Measurements from ENCODE around the gene MRPL12.

DNA sequence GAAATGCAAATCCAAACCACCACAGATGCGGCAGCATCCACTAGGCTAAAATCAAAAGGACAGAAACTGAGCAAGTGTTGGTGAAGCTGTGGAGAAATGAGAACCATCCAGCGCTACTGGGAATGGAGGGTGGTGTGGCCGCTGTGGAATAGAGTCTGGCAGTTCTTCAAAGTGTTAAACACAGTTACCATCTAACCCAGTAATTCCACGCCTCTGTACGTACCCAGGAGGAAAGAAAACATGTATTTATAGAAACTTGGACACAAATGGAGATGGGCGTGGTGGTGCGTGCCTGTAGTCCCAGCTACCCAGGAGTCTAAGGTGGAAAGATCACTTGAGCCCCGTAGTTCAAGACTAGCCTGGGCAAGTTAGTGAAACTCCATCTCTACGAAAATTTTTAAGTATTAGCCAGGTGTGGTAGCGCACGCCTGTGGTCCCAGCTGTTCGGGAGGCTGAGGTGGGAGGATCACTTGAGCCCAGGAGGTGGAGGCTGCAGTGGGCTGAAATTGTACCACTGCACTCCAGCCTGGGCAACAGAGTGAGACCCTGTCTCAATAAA lies 20.6 kb downstream of the MRPL12 start:
- TF ChIP-seq, protein P1, sequence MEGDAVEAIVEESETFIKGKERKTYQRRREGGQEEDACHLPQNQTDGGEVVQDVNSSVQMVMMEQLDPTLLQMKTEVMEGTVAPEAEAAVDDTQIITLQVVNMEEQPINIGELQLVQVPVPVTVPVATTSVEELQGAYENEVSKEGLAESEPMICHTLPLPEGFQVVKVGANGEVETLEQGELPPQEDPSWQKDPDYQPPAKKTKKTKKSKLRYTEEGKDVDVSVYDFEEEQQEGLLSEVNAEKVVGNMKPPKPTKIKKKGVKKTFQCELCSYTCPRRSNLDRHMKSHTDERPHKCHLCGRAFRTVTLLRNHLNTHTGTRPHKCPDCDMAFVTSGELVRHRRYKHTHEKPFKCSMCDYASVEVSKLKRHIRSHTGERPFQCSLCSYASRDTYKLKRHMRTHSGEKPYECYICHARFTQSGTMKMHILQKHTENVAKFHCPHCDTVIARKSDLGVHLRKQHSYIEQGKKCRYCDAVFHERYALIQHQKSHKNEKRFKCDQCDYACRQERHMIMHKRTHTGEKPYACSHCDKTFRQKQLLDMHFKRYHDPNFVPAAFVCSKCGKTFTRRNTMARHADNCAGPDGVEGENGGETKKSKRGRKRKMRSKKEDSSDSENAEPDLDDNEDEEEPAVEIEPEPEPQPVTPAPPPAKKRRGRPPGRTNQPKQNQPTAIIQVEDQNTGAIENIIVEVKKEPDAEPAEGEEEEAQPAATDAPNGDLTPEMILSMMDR (IDR thresholded peaks at IDR 0.05; ENCODE audit: low read length), result no peak
- TF ChIP-seq EZH2 (optimal IDR thresholded peaks at IDR 0.05; ENCODE audit: low read depth, low read length) (no peak), EZH2phosphoT487 (IDR thresholded peaks at IDR 0.05; ENCODE audit: low read length) (no peak)

Data from MM.1S (cell line).